HepG2 (cell line): ENCODE measurements around the gene MRPL18. TPM values are rescaled to one million over a fixed set of nuclear protein-coding genes. Genes with fewer than 3 reads are reported as not detected.

ENCODE experiments used
- ATAC-seq: fragments of 200-7000 bp; cut with Tn5 transposase; 3 replicates; pipeline ENCODE4 v1.9.1; 2020; ENCODE audit warnings: mild to moderate bottlenecking, moderate library complexity
- BruUV-seq: library from RNA; stranded (reverse); fragments of 400-500 nt; replicated peaks from 2 replicates; lab custom pipeline; 2021; lab: Mats Ljungman, UMichigan
- CTCF ChIA-PET: fragments of 300-600 bp; formaldehyde crosslinking; extraction: SDS; loops from one replicate; lab custom pipeline; 2021; ENCODE audit warnings: low total read pairs, inconsistent platforms, low intra/inter-chr PET ratio; lab: Yijun Ruan, JAX
- POLR2A ChIA-PET: fragments of 350-600 bp; sonication (Branson Sonifier 250); formaldehyde crosslinking; loops from one replicate; lab custom pipeline; 2020; ENCODE audit warnings: antibody characterized with exemption, inconsistent platforms; lab: Yijun Ruan, JAX
- DNase-seq: peaks from one replicate; pipeline ENCODE4 v3.0.0-alpha.2; 2015; ENCODE audit warnings: low spot score
- FAIRE-seq: peaks from 3 replicates; lab custom pipeline; 2011; peaks lifted over from hg19 to GRCh38; lab: Jason Lieb, UNC
- H2AFZ ChIP-seq: one replicate; pipeline ENCODE4 v1.6.1; 2011; ENCODE audit warnings: low read length, inconsistent platforms
- H3K27ac ChIP-seq: fragments of 300-600 bp; 3 replicates; pipeline ENCODE4 v1.8.0; 2011; ENCODE audit warnings: mixed run types, mild to moderate bottlenecking, mixed read lengths, low read length, inconsistent platforms; ENCODE audit not compliant: insufficient read depth; ENCODE audit errors: extremely low read length
- H3K27me3 ChIP-seq, 2 experiments: fragments of 200-600 bp in 1 of 2; 2 replicates in 1 of 2; 3 replicates in 1 of 2; pipeline versions ENCODE4 v1.6.0 to v1.8.0; 2011; ENCODE audit warnings: low read length in 2 of 2, mild to moderate bottlenecking in 2 of 2, moderate library complexity in 2 of 2, inconsistent platforms in 1 of 2; ENCODE audit not compliant: insufficient read depth in 2 of 2, control insufficient read depth in 1 of 2
- H3K36me3 ChIP-seq, 2 experiments: fragments of 200-600 bp in 1 of 2; replicated peaks in 1 of 2; 2 replicates in 1 of 2; 3 replicates in 1 of 2; pipeline versions ENCODE4 v1.5.1 to v1.8.0; 2011; ENCODE audit warnings: low read length in 2 of 2, inconsistent platforms in 1 of 2; ENCODE audit not compliant: insufficient read depth in 2 of 2, control insufficient read depth in 1 of 2
- H3K4me1 ChIP-seq: 2 replicates; pipeline ENCODE4 v1.5.1; 2012; ENCODE audit warnings: low read length, inconsistent platforms; ENCODE audit not compliant: insufficient read depth
- H3K4me2 ChIP-seq: 2 replicates; pipeline ENCODE4 v1.6.0; 2011; ENCODE audit warnings: low read depth, low read length, inconsistent platforms
- H3K4me3 ChIP-seq, 3 experiments: fragments of 200-600 bp in 1 of 3; sonication (generic), shearing (Covaris generic) in 1 of 3; replicated peaks in 1 of 3; 2 replicates each; pipeline ENCODE4 v1.5.1; 2011 to 2016; ENCODE audit warnings: low read length in 3 of 3, inconsistent platforms in 2 of 3, low read depth in 2 of 3, mild to moderate bottlenecking in 2 of 3, control low read depth in 1 of 3, mixed read lengths in 1 of 3; ENCODE audit not compliant: insufficient read depth in 1 of 3
- H3K79me2 ChIP-seq: one replicate; pipeline ENCODE4 v1.6.1; 2011; ENCODE audit warnings: low read length, inconsistent platforms; ENCODE audit not compliant: insufficient read depth
- H3K9ac ChIP-seq: 2 replicates; pipeline ENCODE4 v1.6.0; 2011; ENCODE audit warnings: mild to moderate bottlenecking, low read depth, low read length, inconsistent platforms; ENCODE audit not compliant: insufficient read depth
- H3K9me3 ChIP-seq: 2 replicates; pipeline ENCODE4 v1.5.1; 2012; ENCODE audit warnings: mild to moderate bottlenecking, low read length
- H4K20me1 ChIP-seq: 2 replicates; pipeline ENCODE4 v1.6.0; 2011; ENCODE audit warnings: inconsistent platforms, mild to moderate bottlenecking, low read length, moderate library complexity; ENCODE audit not compliant: insufficient read depth
- ATF1 ChIP-seq: IDR thresholded peaks from 2 replicates; pipeline ENCODE4 v1.6.1; 2016; ENCODE audit warnings: mild to moderate bottlenecking, control low read depth
- FOXM1 ChIP-seq: sonication (generic); formaldehyde crosslinking; IDR thresholded peaks from 2 replicates; pipeline ENCODE4 v1.5.0; 2020; ENCODE audit warnings: missing genetic modification reagents
- SSRP1 ChIP-seq: IDR thresholded peaks from 2 replicates; pipeline ENCODE4 v1.6.1; 2016; ENCODE audit warnings: control low read depth
- TEAD3 ChIP-seq: optimal IDR thresholded peaks from 2 replicates; pipeline ENCODE3; 2016; ENCODE audit warnings: borderline replicate concordance
- ZNF264 ChIP-seq: sonication (generic); formaldehyde crosslinking; IDR thresholded peaks from 2 replicates; pipeline ENCODE4 v1.4.0; 2020; ENCODE audit warnings: missing genetic modification reagents
- ZNF703 ChIP-seq: sonication (generic); formaldehyde crosslinking; IDR thresholded peaks from 2 replicates; pipeline ENCODE4 v1.5.1; 2020; ENCODE audit warnings: missing genetic modification reagents, mild to moderate bottlenecking, moderate library complexity, borderline replicate concordance
- ZNF768 ChIP-seq: sonication (generic); formaldehyde crosslinking; IDR thresholded peaks from 2 replicates; pipeline ENCODE4 v1.4.0; 2020; ENCODE audit warnings: missing genetic modification reagents
- WGBS: methylation state at CpG from one replicate; pipeline ENCODE4 v1.1.6; 2017; ENCODE audit warnings: low lambda C conversion rate; 5-methylcytosine and 5-hydroxymethylcytosine counted together
- in situ Hi-C: cut with HindIII; loops from 2 replicates; pipeline ENCODE4 v1.10.0; 2017; ENCODE audit warnings: low pct_unique_long_range_greater_than_20kb; ENCODE audit not compliant: extremely low pct_ligation_motif_present
- intact Hi-C: fragments of 100-400 bp; cut with micrococcal nuclease; formaldehyde crosslinking; loops from one replicate; pipeline ENCODE4 v1.10.0; 2022; ENCODE audit not compliant: unreplicated experiment
- polyA plus RNA-seq, 8 experiments: library from polyadenylated mRNA; depleted of rRNA in 3 of 8; stranded (reverse) in 7 of 8; unstranded in 1 of 8; fragments of >200 nt; fragmentation: Illumina TruSeq in 4 of 8; extraction: Trizol in 4 of 8; gene quantifications; 2 replicates each; pipeline versions ENCODE4 v1.2.1 to v1.2.3, GENCODE V29; 2011 to 2016; ENCODE audit warnings: low read depth in 4 of 8, missing spikeins in 1 of 8, mixed read lengths in 1 of 8; ENCODE audit not compliant: insufficient read depth in 1 of 8
- total RNA-seq, 5 experiments: library from RNA; depleted of rRNA; stranded (reverse); fragments of >200 nt; fragmentation: Illumina TruSeq; extraction: Trizol; gene quantifications; 2 replicates each; pipeline ENCODE4 v1.2.3, GENCODE V29; 2016; ENCODE audit warnings: low read depth in 1 of 5
- TF ChIP-seq, protein P1 (sequence below): IDR thresholded peaks from 2 replicates; pipeline ENCODE4 v1.6.1; 2016; ENCODE audit warnings: low read depth, control low read depth

Gene MRPL18
- total and polyA plus RNA-seq, 2 of the 13 experiments (the other 11 are each of a cell fraction or from before 2014, with no cell fraction given), result 85.6 to 176 TPM

- Histone ChIP-seq H3K79me2 (no peaks in the 10 kb centered on the region), H3K4me3 (0 out of 6 replicates have a peak overlapping the region, but pooled peaks of 1 of the 3 experiments have one; percentile 35), H3K27me3 (peaks cover 16 to 75% of the 10 kb centered on the region in 2 experiments), H3K9me3 (no peaks in the 10 kb centered on the region), H4K20me1 (no peaks in the 10 kb centered on the region), H3K9ac (no peak overlapping the region), H3K36me3 (no peaks in the 10 kb centered on the region), H3K4me1 (peaks cover 26% of the 10 kb centered on the region), H3K4me2 (0 out of 2 replicates have a peak overlapping the region, but pooled peaks have one; percentile 53), H2AFZ (no peak overlapping the region), H3K27ac (no peak overlapping the region)
- CTCF ChIA-PET, result no interaction called here
- in situ Hi-C loops (no loop called here), intact Hi-C loops (no loop called here)
- no peak for FAIRE-seq
- 76% methylated on average over 7 of the region's 10 CpGs for WGBS
- peak; percentile 34; the same call in 1 of the 2 replicates for TF ChIP-seq ZNF768
- peak; percentile 23; the same call in 1 of the 2 replicates for TF ChIP-seq FOXM1 (CRISPR knock-in tag)
- no peak for TF ChIP-seq SSRP1 (CRISPR knock-in tag)
- TF ChIP-seq ZNF703, result no peak
- TF ChIP-seq ATF1 (CRISPR knock-in tag), result no peak
- TF ChIP-seq TEAD3, result no peak
- BruUV-seq, result no TSS peak
- POLR2A ChIA-PET, result interaction anchor here (2.4 kb wide), 1 partner anchor 31 kb away, joined by 14 read pairs; the partner anchor contains the start of genes MRPL18 and TCP1
- peak; percentile 9 for ATAC-seq
- DNase-seq, result no peak
These were observed 31.5 kb downstream of the MRPL18 start for GRCh38 chr6:159821726-159822125.

- no peak overlapping the region for H3K27ac ChIP-seq
- WGBS, result 47% methylated on average over 3 of the region's 3 CpGs
- ChIA-PET POLR2A (no interaction called here), CTCF (no interaction called here)
- H3K9ac ChIP-seq, result no peak overlapping the region
- H3K79me2 ChIP-seq, result no peaks in the 10 kb centered on the region
- no peak overlapping the region for H3K4me2 ChIP-seq
- no peaks in the 10 kb centered on the region for H3K9me3 ChIP-seq
- peak; percentile 92 for TF ChIP-seq ZNF264
- TF ChIP-seq, protein P1, sequence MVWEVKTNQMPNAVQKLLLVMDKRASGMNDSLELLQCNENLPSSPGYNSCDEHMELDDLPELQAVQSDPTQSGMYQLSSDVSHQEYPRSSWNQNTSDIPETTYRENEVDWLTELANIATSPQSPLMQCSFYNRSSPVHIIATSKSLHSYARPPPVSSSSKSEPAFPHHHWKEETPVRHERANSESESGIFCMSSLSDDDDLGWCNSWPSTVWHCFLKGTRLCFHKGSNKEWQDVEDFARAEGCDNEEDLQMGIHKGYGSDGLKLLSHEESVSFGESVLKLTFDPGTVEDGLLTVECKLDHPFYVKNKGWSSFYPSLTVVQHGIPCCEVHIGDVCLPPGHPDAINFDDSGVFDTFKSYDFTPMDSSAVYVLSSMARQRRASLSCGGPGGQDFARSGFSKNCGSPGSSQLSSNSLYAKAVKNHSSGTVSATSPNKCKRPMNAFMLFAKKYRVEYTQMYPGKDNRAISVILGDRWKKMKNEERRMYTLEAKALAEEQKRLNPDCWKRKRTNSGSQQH (CRISPR knock-in tag), result no peak
- H3K27me3 ChIP-seq, result peaks cover 14 to 64% of the 10 kb centered on the region in 2 experiments
- no TSS peak for BruUV-seq
- no peak for FAIRE-seq
- ATAC-seq, result no peak
- no peak overlapping the region for H2AFZ ChIP-seq
- in situ Hi-C loops (no loop called here), intact Hi-C loops (no loop called here)
- H4K20me1 ChIP-seq, result no peaks in the 10 kb centered on the region
- no peak overlapping the region for H3K4me3 ChIP-seq
- H3K4me1 ChIP-seq, result peaks cover 26% of the 10 kb centered on the region
- DNase-seq, result no peak
- no peaks in the 10 kb centered on the region for H3K36me3 ChIP-seq
These were observed 33.7 kb downstream of the MRPL18 start for GRCh38 chr6:159823953-159824352.
